Stimulated activated CD8-positive, alpha-beta memory T cell treated with anti-CD3 and anti-CD28 coated beads, Interleukin-4, amount 100 ng/mL, for 48 hours (primary cell): ENCODE results near the gene NALCN.

Source experiments
- DNase-seq: peaks from one replicate; pipeline ENCODE4 v3.0.0-alpha.2; 2020

Gene NALCN

DNA sequence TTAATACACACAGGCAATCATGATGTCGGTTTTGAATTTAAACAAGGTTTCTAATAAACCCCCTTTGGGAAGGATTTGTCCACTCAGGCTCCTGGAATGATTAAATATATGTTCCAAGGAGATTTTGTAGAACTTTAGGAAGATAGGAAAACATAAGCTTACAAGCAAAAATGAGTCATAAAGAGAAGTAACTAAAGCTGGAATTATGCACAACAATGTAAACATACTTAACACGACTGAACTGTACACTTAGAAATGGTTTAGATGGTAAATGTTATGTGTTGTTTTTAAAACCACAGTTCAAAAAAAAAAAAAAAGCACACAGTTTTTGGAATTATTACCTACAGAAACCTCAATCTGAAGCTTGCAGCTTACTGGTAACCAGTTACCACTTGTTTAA lies 304.4 kb downstream of the NALCN start:
- no peak for DNase-seq

DNA sequence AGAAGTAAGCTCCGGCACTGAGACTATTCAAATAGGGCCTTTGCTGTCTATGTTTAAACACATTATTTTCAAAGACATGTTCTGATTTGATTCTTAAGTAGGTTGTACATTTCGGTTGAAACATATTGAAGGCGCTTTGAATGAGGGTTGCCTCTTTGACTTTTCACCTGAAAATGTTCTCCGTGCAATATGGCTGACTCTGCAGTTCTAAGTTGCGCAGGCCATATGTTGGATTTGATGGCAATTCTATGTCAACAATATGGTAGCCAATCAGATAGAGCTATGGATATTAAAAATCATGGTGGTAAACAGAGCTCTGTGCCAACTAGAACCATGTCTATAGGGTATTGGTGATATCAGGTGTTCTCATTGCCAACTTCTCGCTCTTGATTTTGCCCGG lies 307.3 kb downstream of the NALCN start:
- DNase-seq: no peak

DNA sequence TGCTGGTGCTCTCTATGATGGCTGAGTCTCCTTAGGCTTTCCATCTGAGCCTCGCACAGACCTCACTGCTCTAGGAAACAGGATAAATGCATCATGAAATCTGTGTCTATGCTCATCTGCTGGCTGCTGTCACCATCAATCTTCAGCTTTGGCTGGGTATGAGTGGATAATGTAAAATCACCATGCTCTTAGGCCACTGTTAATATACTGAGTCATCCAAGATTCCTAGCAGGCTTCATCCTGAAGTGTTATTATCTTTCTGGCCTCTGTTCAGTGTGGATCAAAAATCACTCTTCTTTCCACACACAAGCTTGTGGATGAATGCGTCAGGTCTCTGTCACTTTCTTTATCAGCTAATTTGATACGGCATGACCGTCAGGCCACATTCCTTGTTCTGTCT lies 317.4 kb downstream of the NALCN start:
- no peak for DNase-seq

DNA sequence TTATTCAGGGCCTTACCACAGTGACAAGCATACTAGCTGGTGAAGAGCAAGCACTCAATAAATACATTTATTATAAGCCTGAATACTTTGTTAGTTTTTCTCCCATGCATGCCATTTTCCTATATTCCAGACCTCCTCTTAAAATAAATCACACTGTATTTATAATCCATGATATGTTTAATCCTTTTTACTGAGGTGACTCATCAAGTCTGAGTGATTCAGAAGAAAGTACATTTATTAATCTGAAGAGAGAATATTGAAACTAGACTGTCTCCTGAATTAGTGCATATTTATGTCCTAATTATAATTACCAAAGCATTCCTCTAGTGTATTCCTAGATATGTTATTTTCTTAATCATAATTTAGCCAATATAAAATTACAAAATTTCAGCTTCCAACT lies 323.3 kb downstream of the NALCN start:
- DNase-seq: no peak

DNA sequence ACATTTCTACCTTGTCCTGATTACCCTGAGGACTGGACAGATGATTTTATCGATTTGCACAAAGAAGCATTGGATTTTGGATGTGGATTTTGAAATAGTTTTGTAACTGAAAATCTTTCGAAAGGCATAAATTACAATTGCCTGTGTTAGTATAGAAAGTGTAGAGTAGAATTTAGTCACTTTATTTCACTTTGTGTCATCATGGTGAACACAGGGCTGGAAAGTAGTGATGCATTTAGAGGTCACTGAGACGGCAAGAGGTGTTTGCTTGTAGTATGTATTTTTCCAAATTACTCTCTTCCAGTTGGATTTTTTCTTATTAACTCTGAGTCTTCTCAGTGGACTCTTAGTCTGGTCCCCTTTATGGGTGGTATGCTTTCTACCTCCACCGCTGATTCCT lies 326.0 kb downstream of the NALCN start:
- no peak for DNase-seq

DNA sequence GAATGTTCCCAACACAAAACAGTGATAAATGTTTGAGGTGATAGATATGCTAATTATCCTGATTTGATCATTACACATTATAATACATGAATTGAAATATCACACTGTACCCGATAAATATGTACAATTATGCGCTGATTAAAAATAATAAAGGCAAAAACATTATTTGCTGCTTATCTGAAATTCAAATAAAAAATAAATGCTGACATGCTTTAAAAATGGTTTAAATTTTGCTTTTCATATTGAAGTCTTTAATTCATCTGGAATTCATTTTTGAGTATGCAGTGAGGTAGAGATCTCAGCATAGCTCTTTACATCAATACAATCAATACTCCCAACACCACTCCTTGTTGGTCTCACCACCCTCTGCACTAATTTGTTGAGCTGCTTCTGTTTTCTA lies 330.8 kb downstream of the NALCN start:
- DNase-seq: no peak

DNA sequence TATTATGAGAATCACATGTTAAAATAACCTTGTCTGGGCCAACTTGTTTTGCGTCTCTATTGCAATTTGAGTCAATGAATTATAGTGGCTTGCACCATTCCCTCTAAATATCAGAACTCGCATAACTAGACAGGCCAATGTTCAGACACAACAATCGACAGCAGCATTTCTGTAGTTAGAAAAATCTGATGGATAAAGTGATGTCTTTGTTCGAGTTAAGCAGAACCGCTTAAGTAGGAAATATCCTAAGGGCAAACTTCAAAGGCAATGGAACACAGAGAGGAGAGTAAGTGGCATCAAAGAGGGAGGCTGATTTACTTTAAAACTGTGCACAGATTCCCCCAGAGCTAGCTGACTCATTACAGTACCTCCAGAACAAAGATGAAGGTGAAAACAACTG lies 333.9 kb downstream of the NALCN start:
- DNase-seq: no peak

DNA sequence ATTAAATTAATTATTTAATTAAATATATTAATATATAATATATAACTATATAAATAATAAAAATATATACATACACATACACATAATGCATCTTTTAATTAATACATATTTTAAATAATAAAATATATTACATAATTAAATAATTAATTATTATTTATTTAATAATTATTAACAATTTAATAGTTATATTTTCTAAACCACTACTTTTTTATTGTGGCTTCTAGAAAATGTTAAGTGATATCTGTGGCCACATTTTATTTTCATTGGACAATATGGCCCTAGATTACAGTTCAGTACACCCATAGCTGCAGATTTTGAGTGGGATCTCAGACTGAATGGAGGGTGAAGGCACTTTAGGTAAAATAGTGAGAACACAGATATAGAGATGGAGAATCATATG lies 335.7 kb downstream of the NALCN start:
- no peak for DNase-seq

DNA sequence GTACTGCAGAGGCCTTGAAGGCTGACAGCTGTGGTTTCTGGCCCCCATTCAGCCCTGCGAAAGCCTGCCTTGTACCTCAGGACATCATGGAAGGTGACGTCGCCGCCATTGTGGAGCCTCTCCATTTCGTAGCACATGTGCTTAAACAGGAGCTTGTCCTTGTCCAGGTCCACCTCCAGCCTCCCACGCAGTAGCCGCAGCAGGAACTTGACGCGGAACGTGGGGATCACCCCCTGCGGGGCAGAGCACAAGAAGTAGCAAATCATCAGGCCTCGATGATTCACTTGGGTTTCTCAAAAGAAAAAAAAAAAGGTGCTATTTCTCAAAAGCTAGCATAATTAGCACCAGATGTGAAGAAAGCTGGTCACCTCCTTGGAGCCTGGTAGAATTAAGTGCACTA lies 351.0 kb downstream of the NALCN start:
- DNase-seq: no peak

DNA sequence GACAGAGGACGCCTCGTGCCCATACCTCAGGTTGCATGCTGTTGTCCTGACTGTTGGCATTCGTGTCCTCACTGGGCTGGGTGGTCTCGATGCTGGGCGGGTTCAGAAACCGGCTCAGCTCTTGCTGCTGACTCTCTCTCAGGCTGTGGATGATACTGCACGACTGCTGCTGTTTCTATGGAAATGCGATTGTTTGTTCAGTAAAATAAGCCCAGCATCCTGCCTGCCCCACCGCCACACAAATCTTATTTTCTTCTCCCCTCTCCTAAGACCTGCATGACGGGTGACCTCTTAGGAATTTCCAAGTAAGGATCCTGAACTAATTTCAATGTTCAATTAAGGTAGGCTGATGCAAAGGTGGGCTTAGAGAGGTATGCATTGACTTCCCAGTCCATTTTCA lies 356.5 kb downstream of the NALCN start:
- DNase-seq: no peak

DNA sequence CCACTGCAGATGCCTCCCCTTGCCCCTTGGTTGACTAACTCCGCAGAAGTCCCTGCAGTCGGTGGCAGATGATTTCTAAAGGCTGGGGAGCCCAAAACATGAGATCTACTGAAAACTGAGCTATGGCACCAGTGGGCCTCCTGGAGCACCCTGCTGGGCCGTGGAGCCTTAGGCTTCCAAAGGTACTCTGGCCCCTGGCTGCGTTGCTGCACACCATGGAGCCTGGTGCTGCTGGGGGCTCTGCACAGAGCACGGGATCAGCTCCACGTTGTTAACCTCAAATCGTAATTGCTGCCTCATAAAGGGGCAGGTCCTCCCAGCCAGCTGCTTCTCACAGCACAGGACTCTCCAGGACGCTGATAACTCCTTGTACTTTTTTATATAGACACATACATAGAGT lies 357.5 kb downstream of the NALCN start:
- no peak for DNase-seq

DNA sequence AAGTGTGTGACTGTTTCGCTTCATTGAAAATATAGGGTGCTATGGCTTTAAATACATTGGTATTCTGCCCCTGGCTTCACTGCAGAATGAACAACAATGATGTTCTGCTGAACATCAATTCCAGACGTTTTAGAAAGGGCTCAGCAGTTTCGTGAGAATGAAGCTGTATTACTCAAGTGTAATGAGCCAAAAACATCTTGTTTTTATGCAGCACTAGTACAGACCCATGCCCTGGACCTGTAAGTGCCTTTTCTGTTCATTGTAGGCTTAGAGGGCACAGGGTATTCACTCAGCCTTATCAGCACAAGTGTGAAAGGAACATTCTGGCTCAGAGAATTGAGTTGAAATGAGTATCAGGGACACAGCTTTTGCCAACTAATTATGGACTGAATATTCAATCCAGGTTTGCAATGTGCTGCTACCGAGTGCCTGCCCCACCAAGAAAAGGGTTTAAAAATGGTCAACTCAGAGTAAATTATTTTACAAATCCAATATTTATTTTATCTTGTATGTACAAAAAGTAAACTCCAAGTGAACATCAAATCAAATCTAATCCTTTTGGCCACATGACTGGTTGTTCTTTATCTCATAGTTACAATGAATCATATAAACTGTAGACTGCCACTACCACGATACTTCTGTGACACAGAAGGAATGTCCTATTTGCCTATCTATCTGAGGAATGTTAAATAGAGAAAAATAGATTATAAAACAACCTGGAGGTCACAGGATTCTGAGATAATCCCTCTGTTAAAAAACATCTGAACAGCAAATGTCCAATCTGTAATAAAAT lies 362.8 kb downstream of the NALCN start:
- no peak for DNase-seq

DNA sequence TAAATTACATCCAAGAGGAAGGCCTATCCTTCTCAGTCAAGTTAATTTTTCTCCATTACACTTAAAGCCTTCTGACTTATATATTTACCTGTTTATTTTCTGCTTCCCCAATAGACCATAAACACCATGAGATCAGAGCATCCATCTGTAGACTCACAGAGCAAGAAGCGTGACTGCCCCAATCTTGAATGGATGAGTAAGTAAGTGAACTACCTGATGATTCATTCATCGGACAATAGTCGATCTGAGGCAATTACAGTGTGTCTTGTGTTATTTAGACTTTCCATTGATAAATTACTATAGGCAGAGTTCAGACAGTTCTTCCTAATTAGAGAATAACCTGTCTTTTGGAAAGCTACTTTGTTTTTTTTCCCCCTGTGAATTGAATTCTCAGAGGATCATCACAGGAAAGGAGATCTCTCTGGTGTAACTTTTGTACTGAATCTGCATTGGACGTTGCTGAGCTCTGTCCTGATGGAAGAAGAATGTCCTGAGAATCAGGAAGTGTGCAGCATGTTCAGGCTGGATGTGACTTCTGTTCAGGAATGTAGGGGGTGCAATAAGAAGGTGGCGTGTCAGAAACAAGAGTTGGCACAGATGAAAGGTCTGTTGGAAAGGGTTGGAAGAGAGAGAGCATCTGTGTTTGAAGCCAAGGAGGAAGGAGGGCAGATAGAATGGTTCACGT lies 367.0 kb downstream of the NALCN start:
- no peak for DNase-seq

DNA sequence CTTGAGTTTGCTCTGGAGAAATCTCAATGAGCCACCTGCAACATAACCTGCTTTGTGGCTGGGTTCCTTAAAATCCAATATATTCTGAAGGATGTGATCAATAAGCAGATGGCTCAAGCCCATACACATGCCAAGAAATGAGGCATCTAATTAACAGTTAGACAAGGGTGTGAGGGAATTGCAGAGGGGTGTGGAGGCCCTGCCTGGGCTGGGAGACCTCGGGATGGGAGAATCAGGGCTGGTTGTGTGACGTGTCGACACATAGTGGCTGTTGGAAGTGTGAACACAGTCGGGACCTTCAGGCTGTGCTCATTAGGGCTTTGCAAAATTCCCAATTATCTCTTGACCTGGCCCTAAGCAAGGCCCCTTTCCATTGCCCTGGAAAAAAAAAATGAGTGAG lies 379.8 kb downstream of the NALCN start:
- no peak for DNase-seq

DNA sequence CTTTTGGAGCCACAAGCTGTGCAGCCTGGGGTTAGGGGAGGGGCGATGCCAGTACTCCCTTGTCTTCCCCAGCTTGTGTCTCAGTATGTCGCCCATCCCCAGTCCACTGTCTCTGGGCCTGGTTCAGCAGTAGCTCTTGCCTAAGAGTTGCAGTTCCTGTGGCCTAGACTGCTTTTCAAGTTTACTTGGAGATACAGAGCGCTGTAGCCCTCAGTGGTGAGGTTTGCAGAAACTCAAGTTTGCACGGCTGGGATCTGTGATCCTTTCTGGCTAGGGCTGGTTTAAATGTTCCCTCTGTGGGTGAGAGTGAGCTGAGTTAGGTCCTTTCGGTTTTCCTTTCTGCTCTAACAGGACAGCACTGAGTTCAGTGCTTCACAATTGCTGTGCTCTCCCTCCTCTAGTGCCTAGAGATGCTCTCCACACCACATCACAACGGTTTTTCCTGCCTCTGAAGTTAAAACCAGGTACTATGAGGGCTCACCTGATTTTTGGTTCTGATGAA lies 381.1 kb downstream of the NALCN start:
- DNase-seq: no peak

DNA sequence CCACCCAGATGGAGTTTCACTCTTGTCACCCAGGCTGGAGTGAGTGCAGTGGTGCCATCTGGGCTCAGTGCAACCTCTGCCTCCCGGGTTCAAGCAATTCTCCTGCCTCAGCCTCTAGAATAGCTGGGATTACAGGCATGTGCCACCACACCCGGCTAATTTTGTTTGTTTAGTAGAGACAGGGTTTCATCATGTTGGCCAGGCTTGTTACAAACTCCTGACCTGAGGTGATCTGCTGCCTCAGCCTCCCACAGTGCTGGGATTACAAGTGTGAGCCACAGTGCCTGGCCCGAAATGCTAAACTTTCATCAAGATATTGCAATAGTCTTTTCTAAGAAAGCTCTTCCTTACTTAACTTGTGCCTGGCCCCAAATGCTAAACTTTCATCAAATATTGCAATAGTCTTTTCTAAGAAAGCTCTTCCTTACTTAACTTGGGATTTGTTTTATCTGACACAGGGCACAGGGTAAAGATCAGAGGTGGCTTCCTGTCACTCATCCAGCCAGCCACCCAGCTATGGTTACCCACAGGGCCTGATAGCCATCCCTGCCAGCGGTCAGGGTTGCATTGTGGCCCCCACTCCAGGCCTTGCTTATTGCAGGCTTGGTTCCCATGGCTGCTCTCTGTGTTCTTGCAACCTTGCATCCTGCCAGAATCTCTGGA lies 389.4 kb downstream of the NALCN start:
- no peak for DNase-seq

DNA sequence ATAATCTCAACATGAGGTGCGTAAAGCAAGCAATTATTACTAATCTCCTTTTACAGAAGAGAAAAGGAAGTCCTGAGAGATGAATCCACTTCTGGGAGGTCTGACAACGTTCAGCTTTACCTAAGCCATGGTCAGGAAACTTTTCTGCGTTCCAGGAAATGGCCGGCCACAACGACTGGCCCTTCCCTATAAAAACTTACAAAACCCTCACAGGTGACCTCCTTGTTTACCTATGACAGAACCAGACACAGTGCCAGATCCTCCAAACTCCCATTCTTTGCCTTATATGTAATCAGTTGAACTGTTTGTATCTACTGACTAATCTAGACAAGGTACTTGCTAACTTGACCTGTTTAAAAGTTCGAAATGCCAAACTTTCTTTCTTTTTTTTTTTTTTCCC lies 390.0 kb downstream of the NALCN start:
- DNase-seq: no peak

DNA sequence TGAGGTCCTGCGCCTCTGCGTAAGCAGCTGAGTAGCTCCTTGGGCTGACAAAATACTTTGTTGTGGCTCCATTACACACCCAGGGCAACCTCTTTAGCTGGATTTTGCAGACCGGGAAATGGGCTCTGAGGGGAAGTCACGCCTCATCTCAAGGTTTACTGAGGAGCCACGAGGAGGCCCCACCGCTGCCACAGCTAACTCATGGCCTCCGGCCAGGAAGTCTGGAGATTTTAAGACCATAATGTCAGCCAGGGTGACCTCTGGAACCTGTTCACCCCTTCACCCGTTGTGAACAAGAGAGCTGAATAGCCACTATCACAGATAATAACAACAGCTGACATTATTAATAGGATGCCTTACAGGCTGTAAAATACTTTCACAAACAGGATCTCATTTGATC lies 390.4 kb downstream of the NALCN start:
- no peak for DNase-seq

DNA sequence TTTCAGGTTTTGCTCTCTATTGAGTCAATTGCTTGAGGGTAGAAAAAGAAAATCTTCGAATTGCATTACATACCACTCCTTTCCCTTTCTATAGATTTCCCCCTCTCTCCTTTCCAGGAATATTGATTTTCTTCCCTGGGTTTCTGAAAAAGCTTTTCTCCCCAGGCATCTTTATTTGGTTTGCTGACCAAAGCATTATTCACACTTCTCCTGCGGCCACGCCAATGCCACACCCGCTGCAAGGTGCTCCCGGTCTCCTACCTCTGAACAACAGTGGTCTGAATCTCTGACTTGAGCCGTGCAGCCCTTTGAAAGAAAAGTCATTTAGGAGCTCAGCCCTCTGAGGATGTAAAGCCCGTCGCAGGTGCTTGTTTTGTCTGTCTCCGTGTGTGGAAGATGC lies 390.8 kb downstream of the NALCN start:
- DNase-seq: no peak

DNA sequence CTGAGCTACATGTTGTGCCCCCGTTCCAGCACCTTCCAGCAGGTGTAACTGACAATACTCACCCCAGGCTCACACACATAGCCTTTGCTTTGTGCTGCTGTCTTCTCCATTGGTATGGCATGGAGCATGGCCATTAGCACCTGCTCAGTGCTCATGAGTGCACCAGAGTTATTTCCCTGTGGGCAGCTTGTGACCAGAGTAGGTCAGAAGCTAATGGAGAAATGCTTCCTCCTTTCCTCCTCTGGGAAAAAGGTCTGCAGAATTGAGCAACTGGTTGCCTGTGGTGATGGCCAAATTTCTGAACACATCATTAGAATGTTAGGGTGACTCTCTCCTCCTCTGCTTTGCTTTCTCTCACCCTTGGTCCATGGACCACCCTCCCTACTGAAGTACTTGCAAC lies 397.2 kb downstream of the NALCN start:
- DNase-seq: no peak

DNA sequence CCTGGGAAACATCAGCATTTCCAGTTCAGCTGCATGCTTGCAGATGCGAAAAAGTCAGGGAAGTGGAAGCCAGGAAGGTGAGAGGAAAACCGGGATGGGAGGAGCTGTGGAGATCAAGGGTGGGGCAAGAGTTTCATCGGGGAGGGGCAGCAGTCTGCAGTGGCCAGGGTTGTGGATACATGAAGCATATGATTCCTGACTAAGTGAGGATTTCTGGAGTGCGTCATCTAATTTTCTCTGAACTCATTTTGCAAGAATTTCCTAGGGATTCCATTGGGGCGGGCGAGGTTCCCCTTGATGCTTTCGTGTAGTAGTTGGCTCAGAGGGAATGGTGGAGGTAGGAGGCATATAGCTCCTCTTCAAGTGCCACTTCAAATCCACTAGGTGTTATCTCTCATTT lies 397.6 kb downstream of the NALCN start:
- DNase-seq: no peak

DNA sequence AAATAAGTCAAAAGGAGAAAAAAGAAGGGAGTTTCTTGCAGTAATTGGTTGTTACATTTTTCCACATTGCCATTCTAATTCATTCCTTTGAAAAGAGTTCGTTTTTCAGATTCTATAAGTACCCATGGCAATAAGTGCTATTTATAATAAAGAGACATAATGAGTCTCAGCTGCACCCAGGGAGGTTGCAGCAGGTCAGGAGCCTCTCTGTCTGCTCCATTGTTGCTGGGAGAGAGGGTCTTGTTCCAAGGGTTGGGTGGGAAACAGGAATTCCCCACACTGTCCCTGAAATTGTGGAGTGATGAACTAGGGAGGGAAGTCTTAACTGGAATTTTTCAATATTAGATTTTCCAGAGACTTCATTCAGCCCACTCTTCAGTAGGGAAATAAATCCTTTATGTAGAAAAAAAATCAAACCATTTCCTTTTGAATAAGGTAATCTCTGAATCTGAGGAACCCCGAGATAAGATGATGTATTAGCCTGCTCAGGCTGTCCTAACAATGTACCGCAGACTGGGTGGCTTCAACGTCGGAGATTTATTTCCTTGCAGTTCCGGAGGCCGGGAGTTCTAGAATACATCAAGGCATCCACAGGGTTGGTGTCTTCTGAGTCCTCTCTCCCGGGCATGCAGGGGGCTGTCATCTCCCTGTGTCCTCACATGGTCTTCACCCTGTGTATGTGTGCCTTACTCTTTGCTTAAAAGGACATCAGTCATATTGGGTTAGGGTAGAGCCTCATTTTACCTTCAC lies 399.0 kb downstream of the NALCN start:
- no peak for DNase-seq

DNA sequence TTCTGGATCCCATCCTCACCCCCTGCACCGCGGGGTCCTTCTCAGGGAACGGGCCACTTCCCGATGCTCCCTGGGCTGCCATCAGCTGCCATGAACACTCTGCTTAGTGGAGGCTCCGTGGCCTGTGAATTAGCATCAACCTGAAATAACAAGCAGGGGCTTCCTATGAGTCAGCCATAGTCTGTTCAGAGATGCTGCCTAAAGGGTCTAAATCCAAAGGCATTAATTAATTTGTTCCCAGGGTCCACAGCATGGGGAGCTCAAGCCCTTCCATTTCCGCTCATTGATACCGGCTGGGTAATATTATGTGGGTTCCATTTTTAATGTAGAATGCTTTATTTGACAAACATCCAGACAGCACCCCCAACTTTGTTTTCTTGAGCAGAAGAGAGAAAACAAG lies 399.8 kb downstream of the NALCN start:
- DNase-seq: no peak
